Panc1 (cell line): Measurements from ENCODE around the gene COPS7A. TPM values are rescaled to one million over a fixed set of nuclear protein-coding genes. Genes with fewer than 3 reads are reported as not detected.

Experiments
- ATAC-seq: fragments of 200-7000 bp; cut with Tn5 transposase; 2 replicates; pipeline ENCODE4 v1.9.1; 2020; ENCODE audit warnings: mild to moderate bottlenecking, moderate library complexity
- Bru-seq: library from RNA; stranded (reverse); fragments of 400-500 nt; gene quantifications from one replicate; lab custom pipeline; 2021; lab: Mats Ljungman, UMichigan
- BruChase-seq, 2 experiments: library from RNA; stranded (reverse); fragments of 400-500 nt; gene quantifications; one replicate each; lab custom pipeline; 2021; lab: Mats Ljungman, UMichigan
- BruUV-seq: library from RNA; stranded (reverse); fragments of 400-500 nt; replicated peaks from 2 replicates; lab custom pipeline; 2021; lab: Mats Ljungman, UMichigan
- CTCF ChIA-PET: fragments of 300-600 bp; sonication (Branson Sonifier 250); formaldehyde crosslinking; loops from one replicate; lab custom pipeline; 2022; ENCODE audit warnings: antibody characterized with exemption; lab: Charles Lee
- POLR2A ChIA-PET: fragments of 300-600 bp; sonication (Branson Sonifier 250); formaldehyde crosslinking; loops from one replicate; lab custom pipeline; 2022; ENCODE audit warnings: antibody characterized with exemption; lab: Charles Lee
- DNase-seq: peaks from one replicate; pipeline ENCODE4 v3.0.0-alpha.2; 2010; ENCODE audit warnings: low read depth, low spot score
- H3K27ac ChIP-seq: 2 replicates; pipeline ENCODE4 v1.5.1; 2011; ENCODE audit warnings: mild to moderate bottlenecking, low read length, inconsistent platforms
- H3K27me3 ChIP-seq: fragments of 200-500 bp; sonication (Bioruptor generic); 2 replicates; pipeline ENCODE4 v1.6.0; 2014; ENCODE audit warnings: low read length, inconsistent platforms; ENCODE audit not compliant: control insufficient read depth, insufficient read depth
- H3K36me3 ChIP-seq: fragments of 200-500 bp; sonication (Bioruptor generic); 2 replicates; pipeline ENCODE4 v1.5.1; 2014; ENCODE audit warnings: inconsistent platforms, mild to moderate bottlenecking, low read length, moderate library complexity; ENCODE audit not compliant: control insufficient read depth, insufficient read depth
- H3K4me1 ChIP-seq: 2 replicates; pipeline ENCODE4 v1.5.1; 2011; ENCODE audit warnings: inconsistent platforms, mild to moderate bottlenecking, low read length, moderate library complexity; ENCODE audit not compliant: control insufficient read depth, insufficient read depth
- H3K4me3 ChIP-seq, 2 experiments: 2 replicates each; pipeline ENCODE4 v1.5.1; 2011 to 2012; ENCODE audit warnings: low read depth in 2 of 2, low read length in 2 of 2, mild to moderate bottlenecking in 2 of 2, inconsistent platforms in 1 of 2, moderate library complexity in 1 of 2
- H3K9me3 ChIP-seq: fragments of 200-500 bp; sonication (Bioruptor generic); 2 replicates; pipeline ENCODE4 v1.5.1; 2014; ENCODE audit warnings: low read depth, mild to moderate bottlenecking, inconsistent platforms, low read length, moderate library complexity; ENCODE audit not compliant: control insufficient read depth, insufficient read depth
- POLR2AphosphoS5 ChIP-seq: IDR thresholded peaks from 2 replicates; pipeline ENCODE4 v1.6.1; 2012; ENCODE audit warnings: mild to moderate bottlenecking, low read depth, low read length, moderate library complexity
- SIN3A ChIP-seq: IDR thresholded peaks from 2 replicates; pipeline ENCODE4 v1.6.1; 2012; ENCODE audit warnings: low read depth, mild to moderate bottlenecking, low read length, moderate library complexity, borderline replicate concordance; ENCODE audit not compliant: insufficient read depth
- TCF7L2 ChIP-seq: IDR thresholded peaks from 2 replicates; pipeline ENCODE4 v1.6.1; 2011; ENCODE audit warnings: mild to moderate bottlenecking, low read depth, low read length, inconsistent platforms
- in situ Hi-C: cut with HindIII; loops from 2 replicates; pipeline ENCODE4 v1.10.0; 2016; ENCODE audit warnings: low sequenced_read_pairs, low pct_unique_long_range_greater_than_20kb
- intact Hi-C: fragments of 100-400 bp; cut with micrococcal nuclease; formaldehyde crosslinking; loops from one replicate; pipeline ENCODE4 v1.10.0; 2022; ENCODE audit not compliant: unreplicated experiment
- long read RNA-seq: library from polyadenylated mRNA; unstranded; transcript quantifications from one replicate; pipeline ENCODE4 v2.0.0, GENCODE V29; 2021; ENCODE audit not compliant: unreplicated experiment
- polyA plus RNA-seq: library from polyadenylated mRNA; unstranded; fragments of >200 nt; gene quantifications from one replicate; pipeline ENCODE4 v1.2.1, GENCODE V29; 2012; ENCODE audit warnings: missing spikeins; ENCODE audit not compliant: insufficient read length
- total RNA-seq: library from RNA; stranded (reverse); gene quantifications from one replicate; pipeline ENCODE4 v1.2.1, GENCODE V29; 2021; ENCODE audit not compliant: unreplicated experiment
- TF ChIP-seq, protein P1 (sequence below): fragments of 450-650 bp; IDR thresholded peaks from 2 replicates; pipeline ENCODE4 v1.5.1; 2017; ENCODE audit warnings: mild to moderate bottlenecking
- TF ChIP-seq, protein P2 (sequence below), 2 experiments: IDR thresholded peaks; 2 replicates each; pipeline ENCODE4 v1.6.1; 2011 to 2012; ENCODE audit warnings: low read depth in 2 of 2, control low read depth in 1 of 2, low read length in 1 of 2, mild to moderate bottlenecking in 1 of 2, moderate library complexity in 1 of 2; ENCODE audit not compliant: insufficient read depth in 1 of 2

The COPS7A gene
- total RNA-seq (37.5 TPM), Bru-seq, nascent RNA (percentile 69 among the genes with signal in this experiment), BruChase-seq, experiment 1, labeled RNA remaining after a 2-hour chase (percentile 72 among the genes with signal in this experiment), BruChase-seq, experiment 2, labeled RNA remaining after a 6-hour chase (percentile 83 among the genes with signal in this experiment)
- 76.8 TPM for polyA plus RNA-seq
- long read RNA-seq, transcript COPS7A-204 (7 exons, 2,034 nt): minor isoform, 8 of 93 reads
- long read RNA-seq, transcript COPS7A-202 (7 exons, 1,718 nt): minor isoform, 9 of 93 reads
- long read RNA-seq, transcript COPS7A-201 (8 exons, 1,721 nt): minor isoform, 11 of 93 reads
- long read RNA-seq, transcript COPS7A-215 (8 exons, 2,127 nt): major isoform, 20 of 93 reads
- long read RNA-seq, partial matches to known transcripts: 21 of 93 reads
- long read RNA-seq, other reads (novel, unspliced or antisense): 14 of 93 reads

- Histone ChIP-seq H3K4me3 (peak within 1 kb of the TSS; percentile 57 to 80), H3K27me3 (no peaks in the 10 kb centered on the region), H3K27ac (peak within 1 kb of the TSS; percentile 94), H3K9me3 (no peaks in the 10 kb centered on the region), H3K36me3 (peaks cover 3% of the 10 kb centered on the region; the same call in 1 of the 2 replicates), H3K4me1 (peaks cover 3% of the 10 kb centered on the region; the same call in 1 of the 2 replicates)
- TF ChIP-seq, protein P1, sequence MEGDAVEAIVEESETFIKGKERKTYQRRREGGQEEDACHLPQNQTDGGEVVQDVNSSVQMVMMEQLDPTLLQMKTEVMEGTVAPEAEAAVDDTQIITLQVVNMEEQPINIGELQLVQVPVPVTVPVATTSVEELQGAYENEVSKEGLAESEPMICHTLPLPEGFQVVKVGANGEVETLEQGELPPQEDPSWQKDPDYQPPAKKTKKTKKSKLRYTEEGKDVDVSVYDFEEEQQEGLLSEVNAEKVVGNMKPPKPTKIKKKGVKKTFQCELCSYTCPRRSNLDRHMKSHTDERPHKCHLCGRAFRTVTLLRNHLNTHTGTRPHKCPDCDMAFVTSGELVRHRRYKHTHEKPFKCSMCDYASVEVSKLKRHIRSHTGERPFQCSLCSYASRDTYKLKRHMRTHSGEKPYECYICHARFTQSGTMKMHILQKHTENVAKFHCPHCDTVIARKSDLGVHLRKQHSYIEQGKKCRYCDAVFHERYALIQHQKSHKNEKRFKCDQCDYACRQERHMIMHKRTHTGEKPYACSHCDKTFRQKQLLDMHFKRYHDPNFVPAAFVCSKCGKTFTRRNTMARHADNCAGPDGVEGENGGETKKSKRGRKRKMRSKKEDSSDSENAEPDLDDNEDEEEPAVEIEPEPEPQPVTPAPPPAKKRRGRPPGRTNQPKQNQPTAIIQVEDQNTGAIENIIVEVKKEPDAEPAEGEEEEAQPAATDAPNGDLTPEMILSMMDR: no peak
- 0 out of 2 replicates have a peak, but pooled peaks have one; percentile 45 for TF ChIP-seq TCF7L2
- TF ChIP-seq POLR2AphosphoS5: peak; percentile 67
- TF ChIP-seq SIN3A: no peak
- TF ChIP-seq, protein P2, sequence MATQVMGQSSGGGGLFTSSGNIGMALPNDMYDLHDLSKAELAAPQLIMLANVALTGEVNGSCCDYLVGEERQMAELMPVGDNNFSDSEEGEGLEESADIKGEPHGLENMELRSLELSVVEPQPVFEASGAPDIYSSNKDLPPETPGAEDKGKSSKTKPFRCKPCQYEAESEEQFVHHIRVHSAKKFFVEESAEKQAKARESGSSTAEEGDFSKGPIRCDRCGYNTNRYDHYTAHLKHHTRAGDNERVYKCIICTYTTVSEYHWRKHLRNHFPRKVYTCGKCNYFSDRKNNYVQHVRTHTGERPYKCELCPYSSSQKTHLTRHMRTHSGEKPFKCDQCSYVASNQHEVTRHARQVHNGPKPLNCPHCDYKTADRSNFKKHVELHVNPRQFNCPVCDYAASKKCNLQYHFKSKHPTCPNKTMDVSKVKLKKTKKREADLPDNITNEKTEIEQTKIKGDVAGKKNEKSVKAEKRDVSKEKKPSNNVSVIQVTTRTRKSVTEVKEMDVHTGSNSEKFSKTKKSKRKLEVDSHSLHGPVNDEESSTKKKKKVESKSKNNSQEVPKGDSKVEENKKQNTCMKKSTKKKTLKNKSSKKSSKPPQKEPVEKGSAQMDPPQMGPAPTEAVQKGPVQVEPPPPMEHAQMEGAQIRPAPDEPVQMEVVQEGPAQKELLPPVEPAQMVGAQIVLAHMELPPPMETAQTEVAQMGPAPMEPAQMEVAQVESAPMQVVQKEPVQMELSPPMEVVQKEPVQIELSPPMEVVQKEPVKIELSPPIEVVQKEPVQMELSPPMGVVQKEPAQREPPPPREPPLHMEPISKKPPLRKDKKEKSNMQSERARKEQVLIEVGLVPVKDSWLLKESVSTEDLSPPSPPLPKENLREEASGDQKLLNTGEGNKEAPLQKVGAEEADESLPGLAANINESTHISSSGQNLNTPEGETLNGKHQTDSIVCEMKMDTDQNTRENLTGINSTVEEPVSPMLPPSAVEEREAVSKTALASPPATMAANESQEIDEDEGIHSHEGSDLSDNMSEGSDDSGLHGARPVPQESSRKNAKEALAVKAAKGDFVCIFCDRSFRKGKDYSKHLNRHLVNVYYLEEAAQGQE (IDR thresholded peaks at IDR 0.05; ENCODE audit: insufficient read depth in 1 of 2, low read depth in 2 of 2, low read length in 1 of 2): 0 out of 4 replicates have a peak, but pooled peaks of 1 of the 2 experiments have one; percentile 15
- ATAC-seq: peak; percentile 98
- CTCF ChIA-PET: interaction anchor here (1.1 kb wide), 1 partner anchor 42 kb away, joined by 15 read pairs; the partner anchor contains the start of gene PTMS
- intact Hi-C loops: no loop called here
- DNase-seq: peak; percentile 89
- BruUV-seq: no TSS peak
- POLR2A ChIA-PET: interaction anchor here (0.6 kb wide), 2 partner anchors 127 to 583 kb away, joined by 3 to 7 read pairs; partner anchors contain the start of gene CDCA3
- in situ Hi-C loops: no loop called here
Observed at GRCh38 chr12:6723607-6724408, at the start of gene COPS7A. COPS7A (plus strand) TSS chr12:6724046; CDS start chr12:6724657, 611 bp downstream.

- TF ChIP-seq, protein P2 (IDR thresholded peaks at IDR 0.05; ENCODE audit: insufficient read depth in 1 of 2, low read depth in 2 of 2, low read length in 1 of 2): no peak
- TF ChIP-seq SIN3A: no peak
- TF ChIP-seq, protein P1: no peak
- no peak for TF ChIP-seq POLR2AphosphoS5
- TF ChIP-seq TCF7L2: no peak
Observed at GRCh38 chr12:6676962-6677361, 46.9 kb upstream of the COPS7A start.

More at GRCh38 chr12:6676962-6677361, 46.9 kb upstream of the COPS7A start:
- no peaks in the 10 kb centered on the region for H3K27me3 ChIP-seq
- ATAC-seq (no peak), DNase-seq (no peak)
- intact Hi-C loops (no loop called here), in situ Hi-C loops (no loop called here)
- BruUV-seq: no TSS peak
- no peak overlapping the region for H3K4me3 ChIP-seq
- ChIA-PET CTCF (no interaction called here), POLR2A (no interaction called here)
- H3K27ac ChIP-seq: no peak overlapping the region
- no peaks in the 10 kb centered on the region for H3K4me1 ChIP-seq
- H3K9me3 ChIP-seq: no peaks in the 10 kb centered on the region
- peaks cover 27% of the 10 kb centered on the region for H3K36me3 ChIP-seq
